Measurements from ENCODE around the gene LYPLA2. TPM values are rescaled to one million over a fixed set of nuclear protein-coding genes. Genes with fewer than 3 reads are reported as not detected.
"Not testable (repeated sequence)": the region's sequence is repeated elsewhere in the genome, so short reads cannot be mapped to it uniquely, and the experiment has no call there.

LYPLA2 gene
- total and polyA plus RNA-seq, 2 donors: 47.2 to 57.7 TPM

GRCh38 chr1:23814016-23814415 lies 23.1 kb downstream of the LYPLA2 start:
- Histone ChIP-seq H3K36me3 (ENCODE audit: control insufficient read depth in 2 of 2, insufficient read depth in 2 of 2, low read length in 1 of 2) (peaks cover 33 to 53% of the 10 kb centered on the region in 2 donors), H3K9me3 (ENCODE audit: control insufficient read depth in 2 of 2, insufficient read depth in 1 of 2, low read length in 1 of 2) (no peaks in the 10 kb centered on the region), H3K4me1 (ENCODE audit: control insufficient read depth in 2 of 2, insufficient read depth in 2 of 2, low read length in 2 of 2) (peaks cover 3 to 9% of the 10 kb centered on the region in 2 donors), H3K4me3 (ENCODE audit: low read length in 2 of 2) (no peak overlapping the region), H3K27ac (ENCODE audit: low read depth in 1 of 2, low read length in 1 of 2) (no peak overlapping the region), H3K27me3 (ENCODE audit: control insufficient read depth in 2 of 2, insufficient read depth in 1 of 2, low read length in 1 of 2) (no peaks in the 10 kb centered on the region)
- DNase-seq (ENCODE audit: low read depth in 6 of 9, low spot score in 9 of 9): no peak
- WGBS: 96% methylated on average over 4 of the region's 4 CpGs

GRCh38 chr1:23816361-23816760 lies 25.4 kb downstream of the LYPLA2 start:
- no peaks in the 10 kb centered on the region for H3K4me1 ChIP-seq (ENCODE audit: control insufficient read depth in 2 of 2, insufficient read depth in 2 of 2, low read length in 2 of 2)
- no peak overlapping the region for H3K4me3 ChIP-seq (ENCODE audit: low read length in 2 of 2)
- no peaks in the 10 kb centered on the region for H3K9me3 ChIP-seq (ENCODE audit: control insufficient read depth in 2 of 2, insufficient read depth in 1 of 2, low read length in 1 of 2)
- DNase-seq (ENCODE audit: low read depth in 6 of 9, low spot score in 9 of 9): no peak
- H3K27ac ChIP-seq (ENCODE audit: low read depth in 1 of 2, low read length in 1 of 2): no peak overlapping the region
- WGBS: 94% methylated on average over 3 of the region's 3 CpGs
- no peaks in the 10 kb centered on the region for H3K27me3 ChIP-seq (ENCODE audit: control insufficient read depth in 2 of 2, insufficient read depth in 1 of 2, low read length in 1 of 2)
- peaks cover 38 to 53% of the 10 kb centered on the region in 2 donors for H3K36me3 ChIP-seq (ENCODE audit: control insufficient read depth in 2 of 2, insufficient read depth in 2 of 2, low read length in 1 of 2)

GRCh38 chr1:23816906-23817305 lies 26.0 kb downstream of the LYPLA2 start:
- no peak for DNase-seq (ENCODE audit: low read depth in 6 of 9, low spot score in 9 of 9)
- H3K36me3 ChIP-seq (ENCODE audit: control insufficient read depth in 2 of 2, insufficient read depth in 2 of 2, low read length in 1 of 2): peaks cover 38 to 48% of the 10 kb centered on the region in 2 donors
- H3K4me3 ChIP-seq (ENCODE audit: low read length in 2 of 2): no peak overlapping the region
- no peaks in the 10 kb centered on the region for H3K9me3 ChIP-seq (ENCODE audit: control insufficient read depth in 2 of 2, insufficient read depth in 1 of 2, low read length in 1 of 2)
- no peaks in the 10 kb centered on the region for H3K27me3 ChIP-seq (ENCODE audit: control insufficient read depth in 2 of 2, insufficient read depth in 1 of 2, low read length in 1 of 2)
- no peak overlapping the region for H3K27ac ChIP-seq (ENCODE audit: low read depth in 1 of 2, low read length in 1 of 2)
- H3K4me1 ChIP-seq (ENCODE audit: control insufficient read depth in 2 of 2, insufficient read depth in 2 of 2, low read length in 2 of 2): no peaks in the 10 kb centered on the region

- WGBS: 97% methylated on average over 3 of the region's 3 CpGs
- Histone ChIP-seq H3K27me3 (ENCODE audit: control insufficient read depth in 2 of 2, insufficient read depth in 1 of 2, low read length in 1 of 2) (no peaks in the 10 kb centered on the region), H3K4me1 (ENCODE audit: control insufficient read depth in 2 of 2, insufficient read depth in 2 of 2, low read length in 2 of 2) (no peaks in the 10 kb centered on the region), H3K9me3 (ENCODE audit: control insufficient read depth in 2 of 2, insufficient read depth in 1 of 2, low read length in 1 of 2) (no peaks in the 10 kb centered on the region), H3K4me3 (ENCODE audit: low read length in 2 of 2) (no peak overlapping the region), H3K36me3 (ENCODE audit: control insufficient read depth in 2 of 2, insufficient read depth in 2 of 2, low read length in 1 of 2) (peaks cover 36 to 45% of the 10 kb centered on the region in 2 donors), H3K27ac (ENCODE audit: low read depth in 1 of 2, low read length in 1 of 2) (no peak overlapping the region)
- no peak for DNase-seq (ENCODE audit: low read depth in 6 of 9, low spot score in 9 of 9)
Observed at GRCh38 chr1:23817633-23818032, 26.7 kb downstream of the LYPLA2 start.

- H3K4me3 ChIP-seq (ENCODE audit: low read length in 2 of 2): no peak overlapping the region
- H3K4me1 ChIP-seq (ENCODE audit: control insufficient read depth in 2 of 2, insufficient read depth in 2 of 2, low read length in 2 of 2): peaks cover 2 to 12% of the 10 kb centered on the region in 2 donors
- 96% methylated on average over 7 of the region's 7 CpGs for WGBS
- no peak for DNase-seq (ENCODE audit: low read depth in 6 of 9, low spot score in 9 of 9)
- peaks cover 0 to 5% of the 10 kb centered on the region in 2 donors for H3K36me3 ChIP-seq (ENCODE audit: control insufficient read depth in 2 of 2, insufficient read depth in 2 of 2, low read length in 1 of 2)
- H3K27ac ChIP-seq (ENCODE audit: low read depth in 1 of 2, low read length in 1 of 2): no peak overlapping the region
- no peaks in the 10 kb centered on the region for H3K27me3 ChIP-seq (ENCODE audit: control insufficient read depth in 2 of 2, insufficient read depth in 1 of 2, low read length in 1 of 2)
- H3K9me3 ChIP-seq (ENCODE audit: control insufficient read depth in 2 of 2, insufficient read depth in 1 of 2, low read length in 1 of 2): no peaks in the 10 kb centered on the region
Observed at GRCh38 chr1:23823767-23824166, 32.8 kb downstream of the LYPLA2 start.

- 6% methylated on average over 8 of the region's 8 CpGs for WGBS
- Histone ChIP-seq H3K4me3 (ENCODE audit: low read length in 2 of 2) (peak overlapping the region; percentile 63 to 87), H3K27ac (ENCODE audit: low read depth in 1 of 2, low read length in 1 of 2) (peak overlapping the region; percentile 85 to 88), H3K9me3 (ENCODE audit: control insufficient read depth in 2 of 2, insufficient read depth in 1 of 2, low read length in 1 of 2) (no peaks in the 10 kb centered on the region), H3K27me3 (ENCODE audit: control insufficient read depth in 2 of 2, insufficient read depth in 1 of 2, low read length in 1 of 2) (no peaks in the 10 kb centered on the region), H3K36me3 (ENCODE audit: control insufficient read depth in 2 of 2, insufficient read depth in 2 of 2, low read length in 1 of 2) (peaks cover 0 to 5% of the 10 kb centered on the region in 2 donors), H3K4me1 (ENCODE audit: control insufficient read depth in 2 of 2, insufficient read depth in 2 of 2, low read length in 2 of 2) (peaks cover 2 to 12% of the 10 kb centered on the region in 2 donors)
- DNase-seq (ENCODE audit: low read depth in 6 of 9, low spot score in 9 of 9): no peak
Observed at GRCh38 chr1:23824711-23825075, 33.7 kb downstream of the LYPLA2 start.

GRCh38 chr1:23825076-23825761 lies 34.3 kb downstream of the LYPLA2 start, which contains the start of gene HMGCL:
HMGCL (minus strand) TSS chr1:23825429; CDS start chr1:23825415, 14 bp downstream.
- no peaks in the 10 kb centered on the region for H3K27me3 ChIP-seq (ENCODE audit: control insufficient read depth in 2 of 2, insufficient read depth in 1 of 2, low read length in 1 of 2)
- peak within 1 kb of the TSS; percentile 63 to 87 for H3K4me3 ChIP-seq (ENCODE audit: low read length in 2 of 2)
- under 1% methylated on average over 42 of the region's 42 CpGs for WGBS
- H3K4me1 ChIP-seq (ENCODE audit: control insufficient read depth in 2 of 2, insufficient read depth in 2 of 2, low read length in 2 of 2): peaks cover 2 to 12% of the 10 kb centered on the region in 2 donors
- H3K27ac ChIP-seq (ENCODE audit: low read depth in 1 of 2, low read length in 1 of 2): peak within 1 kb of the TSS; percentile 85 to 88
- H3K9me3 ChIP-seq (ENCODE audit: control insufficient read depth in 2 of 2, insufficient read depth in 1 of 2, low read length in 1 of 2): no peaks in the 10 kb centered on the region
- H3K36me3 ChIP-seq (ENCODE audit: control insufficient read depth in 2 of 2, insufficient read depth in 2 of 2, low read length in 1 of 2): peaks cover 0 to 1% of the 10 kb centered on the region in 2 donors
- peak; percentile 49 to 94 (median 82) for DNase-seq (ENCODE audit: low read depth in 6 of 9, low spot score in 9 of 9)

GRCh38 chr1:23825762-23826522 lies 35.0 kb downstream of the LYPLA2 start:
- Histone ChIP-seq H3K36me3 (ENCODE audit: control insufficient read depth in 2 of 2, insufficient read depth in 2 of 2, low read length in 1 of 2) (no peaks in the 10 kb centered on the region), H3K27ac (ENCODE audit: low read depth in 1 of 2, low read length in 1 of 2) (peak overlapping the region in 1 of 2 donors; percentile 59), H3K4me3 (ENCODE audit: low read length in 2 of 2) (peak overlapping the region; percentile 63 to 87), H3K27me3 (ENCODE audit: control insufficient read depth in 2 of 2, insufficient read depth in 1 of 2, low read length in 1 of 2) (no peaks in the 10 kb centered on the region), H3K4me1 (ENCODE audit: control insufficient read depth in 2 of 2, insufficient read depth in 2 of 2, low read length in 2 of 2) (peaks cover 2 to 12% of the 10 kb centered on the region in 2 donors), H3K9me3 (ENCODE audit: control insufficient read depth in 2 of 2, insufficient read depth in 1 of 2, low read length in 1 of 2) (no peaks in the 10 kb centered on the region)
- peak in 1 of 9 donors; percentile 28 for DNase-seq (ENCODE audit: low read depth in 6 of 9, low spot score in 9 of 9)
- WGBS: 70% methylated on average over 24 of the region's 24 CpGs

GRCh38 chr1:23826590-23826989 lies 35.6 kb downstream of the LYPLA2 start:
- 98% methylated on average over 13 of the region's 13 CpGs for WGBS
- not testable (repeated sequence) for DNase-seq (ENCODE audit: low read depth in 6 of 9, low spot score in 9 of 9); H3K4me3 ChIP-seq (ENCODE audit: low read length in 2 of 2); H3K27me3 ChIP-seq (ENCODE audit: control insufficient read depth in 2 of 2, insufficient read depth in 1 of 2, low read length in 1 of 2); H3K27ac ChIP-seq (ENCODE audit: low read depth in 1 of 2, low read length in 1 of 2); H3K9me3 ChIP-seq (ENCODE audit: control insufficient read depth in 2 of 2, insufficient read depth in 1 of 2, low read length in 1 of 2); H3K36me3 ChIP-seq (ENCODE audit: control insufficient read depth in 2 of 2, insufficient read depth in 2 of 2, low read length in 1 of 2)
- peaks cover 2 to 12% of the 10 kb centered on the region in 2 donors for H3K4me1 ChIP-seq (ENCODE audit: control insufficient read depth in 2 of 2, insufficient read depth in 2 of 2, low read length in 2 of 2)
